HG02678 (cell line): ENCODE measurements around the gene C16orf74.

Experiments used
- ATAC-seq: cut with Tn5 transposase; IDR thresholded peaks from one replicate; pipeline ENCODE4 v1.9.1; 2021; ENCODE audit warnings: mild to moderate bottlenecking, moderate library complexity; ENCODE audit not compliant: unreplicated experiment

Gene C16orf74

GRCh38 chr16:85750827-85751697 lies at the start of gene C16orf74:
Gene C16orf74, minus strand, starts transcription at chr16:85751096. Its CDS starts 15,879 bp downstream, at chr16:85735217.
- peak; percentile 61 for ATAC-seq

- ATAC-seq: no peak
These were observed 49.4 kb upstream of the C16orf74 start for GRCh38 chr16:85800321-85800669.

- ATAC-seq: peak; percentile 78
These were observed 48.8 kb upstream of the C16orf74 start, which contains the start of the genes COX4I1 and EMC8 for GRCh38 chr16:85799497-85800320. Gene COX4I1, plus strand, starts transcription at chr16:85799695. Its CDS starts 1,511 bp downstream, at chr16:85801206. Gene EMC8, minus strand, starts transcription at chr16:85799544. Its CDS starts 249 bp downstream, at chr16:85799295.

GRCh38 chr16:85798901-85799496 lies 48.1 kb upstream of the C16orf74 start:
- ATAC-seq: peak; percentile 28

GRCh38 chr16:85798283-85798776 lies 47.4 kb upstream of the C16orf74 start:
- no peak for ATAC-seq

- no peak for ATAC-seq
These were observed 45.7 kb upstream of the C16orf74 start for GRCh38 chr16:85796599-85796998.

- ATAC-seq: no peak
These were observed 45.3 kb upstream of the C16orf74 start for GRCh38 chr16:85796152-85796551.

GRCh38 chr16:85794696-85795095 lies 43.8 kb upstream of the C16orf74 start:
- no peak for ATAC-seq

- no peak for ATAC-seq
These were observed 42.9 kb upstream of the C16orf74 start for GRCh38 chr16:85793662-85794298.

- ATAC-seq: no peak
These were observed 38.9 kb upstream of the C16orf74 start for GRCh38 chr16:85789773-85790172.

GRCh38 chr16:85788819-85789218 lies 37.9 kb upstream of the C16orf74 start:
- ATAC-seq: no peak

GRCh38 chr16:85785927-85786326 lies 35.0 kb upstream of the C16orf74 start:
- ATAC-seq: no peak

- no peak for ATAC-seq
These were observed 33.9 kb upstream of the C16orf74 start for GRCh38 chr16:85784813-85785212.

- ATAC-seq: no peak
These were observed 32.5 kb upstream of the C16orf74 start for GRCh38 chr16:85783441-85783840.

- ATAC-seq: no peak
These were observed 31.6 kb upstream of the C16orf74 start for GRCh38 chr16:85782451-85782850.

GRCh38 chr16:85781695-85782370 lies 30.9 kb upstream of the C16orf74 start:
- no peak for ATAC-seq

- ATAC-seq: no peak
These were observed 30.3 kb upstream of the C16orf74 start for GRCh38 chr16:85781156-85781555.

GRCh38 chr16:85780281-85780680 lies 29.4 kb upstream of the C16orf74 start:
- ATAC-seq: no peak

GRCh38 chr16:85778873-85779272 lies 28.0 kb upstream of the C16orf74 start:
- no peak for ATAC-seq
